ENCODE results near the gene RTP3.

DNA sequence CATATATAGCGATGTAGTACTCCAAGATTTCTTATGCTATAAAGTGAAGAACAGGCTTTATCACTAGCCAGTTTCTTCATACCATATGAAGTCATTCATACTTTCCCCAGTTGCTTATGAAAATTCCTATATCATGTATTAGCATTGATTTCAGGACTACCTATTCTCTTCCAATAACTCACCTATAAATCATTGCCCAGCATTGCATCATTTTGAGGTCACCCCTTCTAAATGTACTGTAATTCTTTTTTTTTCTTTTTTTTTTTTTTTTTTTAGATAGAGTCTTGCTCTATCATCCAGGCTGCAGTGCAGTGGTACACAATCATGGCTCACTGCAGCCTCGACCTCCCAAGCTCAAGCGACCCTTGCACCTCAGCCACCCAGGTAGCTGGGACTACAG lies 27.1 kb downstream of the RTP3 start:
- no peak for TF ChIP-seq CTCF (conservative IDR thresholded peaks at IDR 0.05)
- TF ChIP-seq ZFX (IDR thresholded peaks at IDR 0.05) = no peak

Measured in C4-2B (cell line).